IPS-20b (cell line): ENCODE results near the gene UBR4.

ENCODE experiments used
- H3K27ac ChIP-seq: one replicate; pipeline ENCODE4 v1.5.1; 2013; ENCODE audit warnings: low read length
- H3K27me3 ChIP-seq: 2 replicates; pipeline ENCODE4 v1.6.1; 2013; ENCODE audit warnings: mild to moderate bottlenecking, low read length, inconsistent platforms; ENCODE audit not compliant: insufficient read depth
- H3K36me3 ChIP-seq: 2 replicates; pipeline ENCODE4 v1.6.1; 2013; ENCODE audit warnings: low read depth, mild to moderate bottlenecking, inconsistent platforms, low read length, moderate library complexity; ENCODE audit not compliant: insufficient read depth
- H3K4me1 ChIP-seq: 2 replicates; pipeline ENCODE4 v1.6.1; 2013; ENCODE audit warnings: mild to moderate bottlenecking, control low read depth, inconsistent platforms, low read length, moderate library complexity; ENCODE audit not compliant: insufficient read depth
- H3K4me3 ChIP-seq: 2 replicates; pipeline ENCODE4 v1.5.1; 2013; ENCODE audit warnings: mild to moderate bottlenecking, low read length, inconsistent platforms
- H3K9ac ChIP-seq: 2 replicates; pipeline ENCODE4 v1.6.1; 2013; ENCODE audit warnings: low read depth, mild to moderate bottlenecking, inconsistent platforms, low read length, moderate library complexity
- H3K9me3 ChIP-seq: 2 replicates; pipeline ENCODE4 v1.6.1; 2013; ENCODE audit warnings: mild to moderate bottlenecking, low read depth, low read length, inconsistent platforms; ENCODE audit not compliant: insufficient read depth

The UBR4 gene

DNA sequence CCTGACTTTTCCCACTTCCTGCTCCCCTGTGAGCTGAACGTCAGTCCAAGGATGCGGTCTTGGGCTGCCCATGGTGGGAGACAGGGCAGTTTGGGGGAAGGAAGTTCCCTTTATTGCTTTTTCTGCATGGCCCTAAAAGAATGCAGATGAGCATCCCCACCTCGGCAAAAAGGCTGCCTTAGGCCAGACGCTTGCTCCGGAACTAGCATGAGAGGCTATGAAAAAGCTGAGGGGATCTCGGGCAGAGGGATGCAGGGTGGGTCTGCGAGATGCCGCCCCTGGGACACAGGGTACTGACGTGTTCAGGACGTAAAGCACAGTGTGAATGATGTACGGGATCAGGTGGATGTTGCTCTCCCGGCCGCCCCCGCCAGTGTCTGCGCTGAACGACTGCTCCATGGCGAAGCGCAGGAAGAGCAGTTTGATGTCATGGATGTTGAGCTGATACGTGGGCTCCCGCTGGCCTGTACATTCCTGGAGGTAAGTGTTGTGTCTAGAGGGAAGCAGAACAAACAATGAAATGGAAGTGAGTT is 125.8 kb downstream of the UBR4 start:
- no peak overlapping the region for H3K9ac ChIP-seq
- H3K4me3 ChIP-seq, result no peak overlapping the region
- peaks cover 99% of the 10 kb centered on the region for H3K36me3 ChIP-seq

DNA sequence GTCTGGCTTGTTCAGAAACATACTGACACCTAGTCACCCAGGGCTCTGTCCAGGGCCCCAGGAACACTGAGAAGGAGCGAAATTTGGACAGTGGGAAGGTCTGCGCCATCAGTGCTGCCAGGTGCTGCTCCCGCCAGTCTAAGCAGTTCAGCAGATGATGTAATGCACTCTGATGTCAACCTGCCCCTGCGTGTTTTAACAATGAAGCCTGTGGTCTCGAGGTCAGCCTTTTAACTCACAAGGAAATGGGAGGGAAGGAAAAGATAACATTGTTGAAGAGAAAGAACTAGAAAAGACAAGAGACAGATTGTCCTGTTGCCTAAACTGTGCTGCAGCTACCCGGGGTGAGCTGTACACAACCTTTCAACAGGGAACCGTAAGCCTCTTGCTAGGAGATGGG is 127.0 kb downstream of the UBR4 start:
- Histone ChIP-seq H3K9me3 (no peaks in the 10 kb centered on the region), H3K4me1 (no peaks in the 10 kb centered on the region), H3K36me3 (peaks cover 99% of the 10 kb centered on the region), H3K27ac (no peak overlapping the region), H3K27me3 (no peaks in the 10 kb centered on the region), H3K9ac (no peak overlapping the region), H3K4me3 (no peak overlapping the region)

More for the DNA sequence above, 125.8 kb downstream of the UBR4 start:
- Histone ChIP-seq H3K27me3 (no peaks in the 10 kb centered on the region), H3K27ac (no peak overlapping the region), H3K9me3 (no peaks in the 10 kb centered on the region), H3K4me1 (no peaks in the 10 kb centered on the region)

DNA sequence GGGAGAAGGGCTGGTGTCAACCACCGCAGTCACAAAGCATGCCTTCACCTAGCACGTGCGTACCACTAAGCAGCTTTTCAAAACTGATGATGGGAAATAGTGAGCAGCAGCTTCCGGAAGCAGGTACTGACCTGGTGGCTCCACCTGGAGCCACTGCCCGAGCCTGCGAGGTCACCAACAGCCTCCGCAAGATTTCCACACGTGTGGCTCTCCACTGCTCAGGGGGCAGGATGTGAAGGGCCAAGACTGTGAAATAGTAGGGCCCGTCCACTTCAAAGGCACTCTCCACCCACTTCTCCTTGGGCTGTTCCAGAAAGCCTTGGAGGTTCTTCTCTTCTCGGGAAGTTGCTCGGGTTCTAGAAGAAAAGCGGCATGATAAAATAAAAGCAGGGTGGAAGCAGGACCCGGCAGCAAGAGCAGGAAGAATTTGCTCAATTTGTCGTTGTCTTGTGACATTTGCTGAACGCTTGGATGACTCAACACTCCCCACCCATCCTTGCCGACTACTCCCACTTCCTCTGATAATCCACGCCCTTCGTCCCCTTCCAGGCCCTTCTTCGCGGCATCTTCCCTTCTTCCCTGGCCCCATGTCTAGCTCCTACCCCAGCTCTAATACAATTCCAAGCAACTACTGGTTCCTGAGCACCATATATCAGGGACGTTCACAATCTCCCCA is 128.7 kb downstream of the UBR4 start:
- H3K36me3 ChIP-seq, result peaks cover 99% of the 10 kb centered on the region
- no peak overlapping the region for H3K27ac ChIP-seq
- no peaks in the 10 kb centered on the region for H3K27me3 ChIP-seq
- H3K4me1 ChIP-seq, result no peaks in the 10 kb centered on the region
- no peak overlapping the region for H3K9ac ChIP-seq
- no peak overlapping the region for H3K4me3 ChIP-seq
- no peaks in the 10 kb centered on the region for H3K9me3 ChIP-seq

DNA sequence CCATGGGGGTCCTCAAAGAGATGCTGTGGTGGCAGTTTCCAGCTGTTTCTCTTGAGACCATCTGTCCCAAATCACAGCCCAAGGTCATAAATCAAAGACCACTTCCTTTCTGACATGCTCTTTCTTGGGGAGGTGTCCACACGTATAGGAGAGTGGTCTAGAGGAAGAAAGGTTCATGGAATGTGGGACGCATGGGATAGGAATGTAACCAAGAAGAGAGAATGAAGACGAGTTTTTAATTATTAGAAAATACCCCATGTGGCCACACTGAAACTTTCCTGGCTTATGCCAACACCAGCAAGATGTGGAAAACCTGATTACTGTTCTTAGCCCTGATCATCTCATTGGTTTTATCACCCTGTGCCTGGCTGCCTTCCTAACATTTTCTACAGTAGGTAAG is 129.3 kb downstream of the UBR4 start:
- Histone ChIP-seq H3K27ac (no peak overlapping the region), H3K36me3 (peaks cover 100% of the 10 kb centered on the region), H3K4me3 (no peak overlapping the region), H3K4me1 (no peaks in the 10 kb centered on the region), H3K27me3 (no peaks in the 10 kb centered on the region), H3K9ac (no peak overlapping the region), H3K9me3 (no peaks in the 10 kb centered on the region)

- H3K4me1 ChIP-seq, result no peaks in the 10 kb centered on the region
- no peaks in the 10 kb centered on the region for H3K27me3 ChIP-seq
- no peak overlapping the region for H3K9ac ChIP-seq
- peaks cover 100% of the 10 kb centered on the region for H3K36me3 ChIP-seq
- no peak overlapping the region for H3K4me3 ChIP-seq
- no peaks in the 10 kb centered on the region for H3K9me3 ChIP-seq
- no peak overlapping the region for H3K27ac ChIP-seq
Measured at GRCh38 chr1:19079541-19080472, 130.3 kb downstream of the UBR4 start.

DNA sequence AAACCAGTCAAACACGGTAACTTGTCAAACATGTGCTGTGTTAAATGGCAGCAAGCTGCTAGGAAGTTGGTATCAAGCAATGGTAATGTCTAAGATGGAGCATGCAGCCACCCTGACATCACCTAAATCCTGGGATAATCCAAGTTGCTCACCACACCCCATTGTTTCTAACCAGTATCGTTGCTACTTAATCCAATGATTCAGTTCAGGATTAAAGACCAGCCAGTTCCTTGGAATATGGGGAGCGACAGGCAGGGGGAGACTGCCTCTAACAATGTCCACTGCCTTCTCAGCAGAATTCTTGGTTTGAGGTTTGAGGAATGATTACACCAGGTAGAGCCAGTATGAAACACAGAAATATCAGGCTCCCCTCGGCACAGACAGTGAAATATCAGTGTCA is 131.5 kb downstream of the UBR4 start:
- H3K27me3 ChIP-seq, result no peaks in the 10 kb centered on the region
- H3K4me1 ChIP-seq, result no peaks in the 10 kb centered on the region
- H3K9me3 ChIP-seq, result no peaks in the 10 kb centered on the region
- peaks cover 100% of the 10 kb centered on the region for H3K36me3 ChIP-seq
- no peak overlapping the region for H3K9ac ChIP-seq
- no peak overlapping the region for H3K27ac ChIP-seq
- H3K4me3 ChIP-seq, result no peak overlapping the region

DNA sequence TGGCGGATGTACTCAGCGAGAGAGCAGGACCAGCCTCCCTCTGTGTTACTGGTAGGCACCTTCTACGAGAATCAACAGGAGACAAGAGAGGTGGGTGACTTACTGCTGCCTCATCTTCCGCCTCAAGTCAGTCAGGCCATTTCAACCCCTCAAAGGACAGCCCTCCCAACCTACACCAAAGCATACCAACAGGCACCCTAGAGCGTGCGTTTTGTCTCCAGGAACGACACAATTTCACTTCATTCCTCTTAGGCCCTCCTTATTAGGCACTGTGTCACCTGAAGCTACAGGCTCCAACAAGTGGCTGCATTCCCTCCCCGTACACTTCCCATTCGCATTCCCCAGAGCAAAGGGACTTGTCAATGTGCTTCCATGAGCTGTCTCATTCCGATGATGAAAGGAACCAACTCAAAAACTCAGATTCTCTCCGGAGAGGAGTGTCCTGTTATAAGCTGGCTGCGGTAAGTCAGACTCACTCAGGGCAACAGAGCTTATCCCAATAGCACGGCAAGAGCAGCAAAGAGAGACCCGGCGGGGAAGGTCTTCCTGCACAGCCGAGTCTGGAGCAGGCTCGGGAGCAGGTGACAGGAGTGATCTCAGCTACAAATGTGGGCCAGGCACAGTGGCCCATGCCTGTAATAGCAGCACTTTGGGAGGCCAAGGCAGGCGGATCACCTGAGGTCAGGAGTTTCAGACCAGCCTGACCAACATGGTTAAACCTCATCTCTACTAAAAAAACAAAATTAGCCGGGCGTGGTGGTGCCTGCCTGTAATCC is 133.0 kb downstream of the UBR4 start:
- Histone ChIP-seq H3K36me3 (peaks cover 97% of the 10 kb centered on the region), H3K27ac (no peak overlapping the region), H3K9ac (no peak overlapping the region), H3K4me3 (no peak overlapping the region), H3K4me1 (no peaks in the 10 kb centered on the region), H3K27me3 (no peaks in the 10 kb centered on the region), H3K9me3 (no peaks in the 10 kb centered on the region)

DNA sequence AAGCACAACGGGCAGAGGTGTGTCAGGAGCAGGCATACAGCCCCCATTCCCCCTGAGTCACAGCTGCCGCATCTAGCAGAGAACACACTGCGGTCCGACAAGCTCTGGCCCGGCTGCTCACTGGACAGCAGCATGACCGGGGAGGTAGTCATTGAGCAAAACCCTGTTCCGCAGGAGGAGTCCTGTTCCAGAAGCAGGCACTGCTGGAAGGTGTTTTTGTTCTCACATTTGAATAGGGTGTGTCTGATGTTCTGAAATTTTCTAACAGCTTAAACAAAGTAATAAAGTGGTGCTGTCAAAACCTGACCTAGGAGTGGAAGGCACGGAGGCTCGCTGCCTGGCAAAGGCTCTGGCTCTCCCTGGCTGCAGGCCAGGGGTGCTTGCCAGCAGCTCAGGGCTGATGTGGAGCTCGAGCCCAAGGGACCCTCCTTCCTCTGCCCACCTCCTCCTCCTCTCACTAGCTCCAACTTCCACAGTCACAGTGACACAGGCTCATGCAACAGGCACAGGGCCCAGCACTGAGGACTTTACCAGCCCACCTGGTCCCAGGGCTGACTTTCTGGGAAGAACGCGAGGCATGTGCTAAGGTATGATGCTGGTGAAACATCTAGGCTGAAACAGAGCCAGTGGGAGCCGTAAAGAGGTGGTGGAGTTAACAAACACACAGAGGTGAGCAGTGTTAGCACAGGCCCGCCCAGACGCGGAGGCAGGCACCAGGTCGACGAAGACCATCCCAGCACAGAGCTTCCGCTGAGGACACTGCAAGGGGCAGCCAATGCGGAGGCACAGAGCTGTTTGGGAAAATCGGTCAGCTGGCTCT is 135.0 kb downstream of the UBR4 start:
- no peak overlapping the region for H3K9ac ChIP-seq
- H3K27ac ChIP-seq, result no peak overlapping the region
- H3K4me1 ChIP-seq, result no peaks in the 10 kb centered on the region
- no peaks in the 10 kb centered on the region for H3K27me3 ChIP-seq
- H3K36me3 ChIP-seq, result peaks cover 78% of the 10 kb centered on the region
- no peak overlapping the region for H3K4me3 ChIP-seq
- no peaks in the 10 kb centered on the region for H3K9me3 ChIP-seq

GRCh38 chr1:19074361-19074901 is 135.6 kb downstream of the UBR4 start:
- no peak overlapping the region for H3K9ac ChIP-seq
- no peaks in the 10 kb centered on the region for H3K27me3 ChIP-seq
- H3K36me3 ChIP-seq, result peaks cover 71% of the 10 kb centered on the region
- no peak overlapping the region for H3K4me3 ChIP-seq
- no peaks in the 10 kb centered on the region for H3K9me3 ChIP-seq
- no peaks in the 10 kb centered on the region for H3K4me1 ChIP-seq
- H3K27ac ChIP-seq, result no peak overlapping the region

DNA sequence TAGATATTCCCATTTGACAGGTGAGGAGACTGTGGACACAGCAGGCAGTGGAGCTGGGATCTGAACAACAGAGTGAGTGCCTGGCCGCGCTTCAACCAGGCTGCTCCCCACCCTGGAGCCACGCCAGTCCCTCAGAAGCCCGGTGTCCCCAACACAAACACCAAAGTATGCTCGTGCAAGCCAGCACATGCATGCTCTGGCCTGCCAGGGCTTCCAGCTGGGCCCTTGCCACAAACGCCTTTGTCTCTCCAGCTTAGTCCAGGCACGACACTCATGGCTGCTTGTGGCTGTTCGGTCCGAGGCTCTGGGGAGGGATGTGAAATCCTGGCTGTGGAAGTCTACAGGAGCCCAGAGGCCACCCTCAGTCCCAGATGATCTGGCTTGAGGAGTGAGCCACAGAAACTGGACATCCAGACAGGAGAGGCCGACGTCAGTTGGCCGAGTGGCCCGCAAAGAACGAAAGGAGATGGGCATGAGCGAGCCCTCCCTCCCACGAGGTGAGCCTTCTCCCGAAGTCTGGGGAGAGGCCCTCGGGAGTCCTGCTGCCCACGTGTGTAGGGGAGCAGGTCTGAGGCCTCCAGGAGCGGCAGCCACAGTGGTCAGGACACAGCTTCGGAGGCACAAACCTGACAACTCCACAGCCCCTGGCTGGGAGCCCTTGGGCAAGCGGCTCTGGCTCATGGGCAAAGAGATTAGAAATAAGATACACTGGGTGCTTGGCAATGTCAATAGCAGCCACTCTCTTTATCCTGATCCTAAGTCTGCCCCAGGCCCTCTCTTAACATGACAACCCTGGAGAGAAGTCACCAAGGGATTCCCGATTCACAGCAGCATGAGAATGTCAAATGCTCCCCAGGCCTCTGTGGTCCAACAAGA is 136.5 kb downstream of the UBR4 start:
- Histone ChIP-seq H3K27ac (no peak overlapping the region), H3K36me3 (peaks cover 62% of the 10 kb centered on the region), H3K4me3 (no peak overlapping the region)

More for the DNA sequence above, 136.5 kb downstream of the UBR4 start:
- H3K4me1 ChIP-seq, result no peaks in the 10 kb centered on the region
- H3K9me3 ChIP-seq, result no peaks in the 10 kb centered on the region
- no peaks in the 10 kb centered on the region for H3K27me3 ChIP-seq
- no peak overlapping the region for H3K9ac ChIP-seq
